ENCODE results near the gene RPS6KA5. TPM values are rescaled to one million over a fixed set of nuclear protein-coding genes. Genes with fewer than 3 reads are reported as not detected.
A peak's percentile ranks its signal among the peaks of the same experiment; 100 is the strongest.
"Not testable (repeated sequence)": the region's sequence is repeated elsewhere in the genome, so short reads cannot be mapped to it uniquely, and the experiment has no call there.

RPS6KA5 gene
- total RNA-seq, 2 donors from 2014 or later, result 35.4 to 42.0 TPM

GRCh38 chr14:90985601-90986242 is 74.7 kb downstream of the RPS6KA5 start:
- peaks cover 18% of the 10 kb centered on the region for H3K4me1 Mint-ChIP-seq
- DNase-seq, result no peak
- no peak overlapping the region for H3K4me3 Mint-ChIP-seq
- H3K27me3 Mint-ChIP-seq, result no peaks in the 10 kb centered on the region
- H3K9me3 ChIP-seq (ENCODE audit: control insufficient read depth, low read length, poor library complexity, severe bottlenecking), result no peaks in the 10 kb centered on the region
- H3K36me3 Mint-ChIP-seq (ENCODE audit: low read depth), result peaks cover 10% of the 10 kb centered on the region
- ATAC-seq, result no peak
- no peak overlapping the region for H3K27ac Mint-ChIP-seq

- Mint-ChIP-seq H3K27ac (no peak overlapping the region), H3K27me3 (no peaks in the 10 kb centered on the region), H3K36me3 (ENCODE audit: low read depth) (peaks cover 6% of the 10 kb centered on the region), H3K4me3 (peak overlapping the region; percentile 73), H3K4me1 (peaks cover 16% of the 10 kb centered on the region)
- no peaks in the 10 kb centered on the region for H3K9me3 ChIP-seq (ENCODE audit: control insufficient read depth, low read length, poor library complexity, severe bottlenecking)
- ATAC-seq (no peak), DNase-seq (no peak)
Observed at GRCh38 chr14:90983560-90983959, 76.9 kb downstream of the RPS6KA5 start.

GRCh38 chr14:90981636-90982035 is 78.8 kb downstream of the RPS6KA5 start:
- no peaks in the 10 kb centered on the region for H3K9me3 ChIP-seq (ENCODE audit: control insufficient read depth, low read length, poor library complexity, severe bottlenecking)
- DNase-seq, result no peak
- ATAC-seq, result no peak
- Mint-ChIP-seq H3K4me3 (no peak overlapping the region), H3K4me1 (peaks cover 14% of the 10 kb centered on the region), H3K27me3 (no peaks in the 10 kb centered on the region), H3K36me3 (ENCODE audit: low read depth) (peaks cover 6% of the 10 kb centered on the region), H3K27ac (no peak overlapping the region)

GRCh38 chr14:90980636-90981035 is 79.8 kb downstream of the RPS6KA5 start:
- not testable (repeated sequence) for H3K9me3 ChIP-seq (ENCODE audit: control insufficient read depth, low read length, poor library complexity, severe bottlenecking); DNase-seq; H3K27me3 Mint-ChIP-seq; H3K27ac Mint-ChIP-seq; H3K36me3 Mint-ChIP-seq (ENCODE audit: low read depth); H3K4me3 Mint-ChIP-seq; ATAC-seq
- H3K4me1 Mint-ChIP-seq, result peaks cover 13% of the 10 kb centered on the region

GRCh38 chr14:90979515-90979914 is 80.9 kb downstream of the RPS6KA5 start:
- ATAC-seq (no peak), DNase-seq (no peak)
- H3K9me3 ChIP-seq (ENCODE audit: control insufficient read depth, low read length, poor library complexity, severe bottlenecking), result no peaks in the 10 kb centered on the region
- Mint-ChIP-seq H3K4me1 (peaks cover 11% of the 10 kb centered on the region), H3K4me3 (no peak overlapping the region), H3K27me3 (no peaks in the 10 kb centered on the region), H3K36me3 (ENCODE audit: low read depth) (peaks cover 9% of the 10 kb centered on the region), H3K27ac (peak overlapping the region; percentile 21)

GRCh38 chr14:90976101-90976500 is 84.3 kb downstream of the RPS6KA5 start:
- ATAC-seq, result no peak
- Mint-ChIP-seq H3K27me3 (no peaks in the 10 kb centered on the region), H3K4me3 (no peak overlapping the region), H3K27ac (no peak overlapping the region), H3K36me3 (ENCODE audit: low read depth) (peaks cover 6% of the 10 kb centered on the region), H3K4me1 (peaks cover 13% of the 10 kb centered on the region)
- no peaks in the 10 kb centered on the region for H3K9me3 ChIP-seq (ENCODE audit: control insufficient read depth, low read length, poor library complexity, severe bottlenecking)
- DNase-seq, result no peak

- ATAC-seq (no peak), DNase-seq (no peak)
- peaks cover 6% of the 10 kb centered on the region for H3K36me3 Mint-ChIP-seq (ENCODE audit: low read depth)
- H3K4me3 Mint-ChIP-seq, result no peak overlapping the region
- no peaks in the 10 kb centered on the region for H3K27me3 Mint-ChIP-seq
- no peak overlapping the region for H3K27ac Mint-ChIP-seq
- H3K9me3 ChIP-seq (ENCODE audit: control insufficient read depth, low read length, poor library complexity, severe bottlenecking), result no peaks in the 10 kb centered on the region
- peaks cover 25% of the 10 kb centered on the region for H3K4me1 Mint-ChIP-seq
Observed at GRCh38 chr14:90971687-90972086, 88.8 kb downstream of the RPS6KA5 start.

GRCh38 chr14:90970167-90970600 is 90.3 kb downstream of the RPS6KA5 start:
- H3K4me1 Mint-ChIP-seq, result peaks cover 32% of the 10 kb centered on the region

GRCh38 chr14:90969531-90970166 is 90.8 kb downstream of the RPS6KA5 start:
- Mint-ChIP-seq H3K4me1 (peaks cover 32% of the 10 kb centered on the region), H3K36me3 (ENCODE audit: low read depth) (peaks cover 6% of the 10 kb centered on the region), H3K27me3 (no peaks in the 10 kb centered on the region), H3K4me3 (no peak overlapping the region), H3K27ac (peak overlapping the region; percentile 88)
- DNase-seq, result no peak
- H3K9me3 ChIP-seq (ENCODE audit: control insufficient read depth, low read length, poor library complexity, severe bottlenecking), result no peaks in the 10 kb centered on the region
- no peak for ATAC-seq

More at GRCh38 chr14:90970167-90970600, 90.3 kb downstream of the RPS6KA5 start:
- Mint-ChIP-seq H3K36me3 (ENCODE audit: low read depth) (peaks cover 6% of the 10 kb centered on the region), H3K27me3 (no peaks in the 10 kb centered on the region), H3K4me3 (no peak overlapping the region), H3K27ac (peak overlapping the region; percentile 88)
- no peaks in the 10 kb centered on the region for H3K9me3 ChIP-seq (ENCODE audit: control insufficient read depth, low read length, poor library complexity, severe bottlenecking)
- DNase-seq (no peak), ATAC-seq (peak; percentile 40)

- no peaks in the 10 kb centered on the region for H3K27me3 Mint-ChIP-seq
- DNase-seq (no peak), ATAC-seq (no peak)
- H3K27ac Mint-ChIP-seq, result no peak overlapping the region
- H3K4me3 Mint-ChIP-seq, result no peak overlapping the region
- H3K4me1 Mint-ChIP-seq, result peaks cover 28% of the 10 kb centered on the region
- no peaks in the 10 kb centered on the region for H3K9me3 ChIP-seq (ENCODE audit: control insufficient read depth, low read length, poor library complexity, severe bottlenecking)
- H3K36me3 Mint-ChIP-seq (ENCODE audit: low read depth), result peaks cover 7% of the 10 kb centered on the region
Observed at GRCh38 chr14:90968025-90968424, 92.4 kb downstream of the RPS6KA5 start.

GRCh38 chr14:90966493-90966892 is 93.9 kb downstream of the RPS6KA5 start:
- Mint-ChIP-seq H3K27ac (no peak overlapping the region), H3K4me1 (peaks cover 26% of the 10 kb centered on the region), H3K36me3 (ENCODE audit: low read depth) (peaks cover 7% of the 10 kb centered on the region), H3K4me3 (no peak overlapping the region), H3K27me3 (no peaks in the 10 kb centered on the region)
- H3K9me3 ChIP-seq (ENCODE audit: control insufficient read depth, low read length, poor library complexity, severe bottlenecking), result no peaks in the 10 kb centered on the region
- no peak for ATAC-seq
- DNase-seq, result no peak

- H3K4me3 Mint-ChIP-seq, result no peak overlapping the region
- H3K27me3 Mint-ChIP-seq, result no peaks in the 10 kb centered on the region
- H3K9me3 ChIP-seq (ENCODE audit: control insufficient read depth, low read length, poor library complexity, severe bottlenecking), result no peaks in the 10 kb centered on the region
- DNase-seq, result no peak
- no peak for ATAC-seq
- peaks cover 25% of the 10 kb centered on the region for H3K4me1 Mint-ChIP-seq
- H3K27ac Mint-ChIP-seq, result peak overlapping the region; percentile 10
- H3K36me3 Mint-ChIP-seq (ENCODE audit: low read depth), result peaks cover 7% of the 10 kb centered on the region
Observed at GRCh38 chr14:90965765-90966164, 94.7 kb downstream of the RPS6KA5 start.

- Mint-ChIP-seq H3K4me3 (no peak overlapping the region), H3K36me3 (ENCODE audit: low read depth) (peaks cover 11% of the 10 kb centered on the region), H3K27ac (no peak overlapping the region), H3K4me1 (peaks cover 8% of the 10 kb centered on the region), H3K27me3 (no peaks in the 10 kb centered on the region)
- DNase-seq (no peak), ATAC-seq (no peak)
- H3K9me3 ChIP-seq (ENCODE audit: control insufficient read depth, low read length, poor library complexity, severe bottlenecking), result no peaks in the 10 kb centered on the region
Observed at GRCh38 chr14:90963343-90963742, 97.1 kb downstream of the RPS6KA5 start.
